ENCODE results near the gene ANK2. TPM values are rescaled to one million over a fixed set of nuclear protein-coding genes. Genes with fewer than 3 reads are reported as not detected.

Gene ANK2
- total RNA-seq (not detected), polyA plus RNA-seq (not detected)

- Mint-ChIP-seq H3K27ac (no peak within 1 kb of the TSS), H3K4me1 (no peaks in the 10 kb centered on the region), H3K9me3 (no peaks in the 10 kb centered on the region), H3K27me3 (peaks cover 6% of the 10 kb centered on the region), H3K36me3 (no peaks in the 10 kb centered on the region), H3K4me3 (no peak within 1 kb of the TSS)
- no peaks in the 10 kb centered on the region for H3K4me1 ChIP-seq (ENCODE audit: control insufficient read depth, insufficient read depth, low read length, poor library complexity, severe bottlenecking)
- no peak within 1 kb of the TSS for H3K27ac ChIP-seq (ENCODE audit: insufficient read depth, low read length, poor library complexity, severe bottlenecking)
- H3K9me3 ChIP-seq (ENCODE audit: control insufficient read depth in 2 of 2, low read length in 2 of 2), result no peaks in the 10 kb centered on the region
- H3K36me3 ChIP-seq (ENCODE audit: control insufficient read depth, insufficient read depth, low read length), result no peaks in the 10 kb centered on the region
- H3K4me3 ChIP-seq (ENCODE audit: low read depth, low read length), result no peak within 1 kb of the TSS
- no peak for DNase-seq
- ATAC-seq (ENCODE audit: low read depth in 2 of 2), result no peak
- H3K27me3 ChIP-seq (ENCODE audit: control insufficient read depth, insufficient read depth, low read length), result no peaks in the 10 kb centered on the region
Measured at GRCh38 chr4:113049421-113050370, at the start of gene ANK2. Gene ANK2, plus strand, starts transcription at chr4:113049653. Its CDS starts 76 bp downstream, at chr4:113049729.

DNA sequence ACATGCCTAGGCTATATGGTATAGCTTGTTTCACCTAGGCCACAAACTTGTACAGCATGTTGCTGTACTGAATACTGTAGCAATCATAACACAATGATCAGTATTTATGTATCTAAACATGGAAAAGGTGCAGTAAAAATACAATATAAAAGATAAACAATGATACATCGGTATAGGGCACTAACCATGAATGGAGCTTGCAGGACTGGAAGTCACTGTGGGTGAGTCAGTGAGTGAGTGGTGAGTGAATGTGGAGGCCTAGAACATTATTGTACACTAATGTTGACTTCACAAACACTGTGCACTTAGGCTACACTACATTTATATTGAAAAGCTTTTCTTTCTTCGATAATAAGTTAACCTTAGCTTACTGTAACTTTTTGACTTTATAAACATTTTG is 45.6 kb upstream of the ANK2 start:
- no peaks in the 10 kb centered on the region for H3K9me3 ChIP-seq (ENCODE audit: control insufficient read depth in 2 of 2, low read length in 2 of 2)
- H3K4me1 ChIP-seq (ENCODE audit: control insufficient read depth, insufficient read depth, low read length, poor library complexity, severe bottlenecking), result no peaks in the 10 kb centered on the region
- no peak for DNase-seq
- H3K36me3 ChIP-seq (ENCODE audit: control insufficient read depth, insufficient read depth, low read length), result no peaks in the 10 kb centered on the region
- H3K36me3 Mint-ChIP-seq, result no peaks in the 10 kb centered on the region
- H3K27me3 Mint-ChIP-seq, result peaks cover 6% of the 10 kb centered on the region
- no peak for ATAC-seq (ENCODE audit: low read depth in 2 of 2)
- no peak overlapping the region for H3K4me3 ChIP-seq (ENCODE audit: low read depth, low read length)
- H3K4me3 Mint-ChIP-seq, result no peak overlapping the region
- H3K27ac Mint-ChIP-seq, result no peak overlapping the region
- H3K27me3 ChIP-seq (ENCODE audit: control insufficient read depth, insufficient read depth, low read length), result no peaks in the 10 kb centered on the region
- H3K27ac ChIP-seq (ENCODE audit: insufficient read depth, low read length, poor library complexity, severe bottlenecking), result no peak overlapping the region
- H3K4me1 Mint-ChIP-seq, result no peaks in the 10 kb centered on the region
- H3K9me3 Mint-ChIP-seq, result peaks cover 0 to 9% (median 0%) of the 10 kb centered on the region in 7 donors

- H3K36me3 ChIP-seq (ENCODE audit: control insufficient read depth, insufficient read depth, low read length), result no peaks in the 10 kb centered on the region
- H3K27ac Mint-ChIP-seq, result no peak overlapping the region
- no peak overlapping the region for H3K27ac ChIP-seq (ENCODE audit: insufficient read depth, low read length, poor library complexity, severe bottlenecking)
- no peaks in the 10 kb centered on the region for H3K9me3 ChIP-seq (ENCODE audit: control insufficient read depth in 2 of 2, low read length in 2 of 2)
- no peak overlapping the region for H3K4me3 Mint-ChIP-seq
- DNase-seq, result no peak
- no peaks in the 10 kb centered on the region for H3K36me3 Mint-ChIP-seq
- peaks cover 0 to 9% (median 0%) of the 10 kb centered on the region in 7 donors for H3K9me3 Mint-ChIP-seq
- no peaks in the 10 kb centered on the region for H3K4me1 Mint-ChIP-seq
- ATAC-seq (ENCODE audit: low read depth in 2 of 2), result no peak
- peaks cover 6% of the 10 kb centered on the region for H3K27me3 Mint-ChIP-seq
- H3K4me3 ChIP-seq (ENCODE audit: low read depth, low read length), result no peak overlapping the region
- no peaks in the 10 kb centered on the region for H3K27me3 ChIP-seq (ENCODE audit: control insufficient read depth, insufficient read depth, low read length)
- no peaks in the 10 kb centered on the region for H3K4me1 ChIP-seq (ENCODE audit: control insufficient read depth, insufficient read depth, low read length, poor library complexity, severe bottlenecking)
Measured at GRCh38 chr4:113004655-113005054, 44.8 kb upstream of the ANK2 start.

DNA sequence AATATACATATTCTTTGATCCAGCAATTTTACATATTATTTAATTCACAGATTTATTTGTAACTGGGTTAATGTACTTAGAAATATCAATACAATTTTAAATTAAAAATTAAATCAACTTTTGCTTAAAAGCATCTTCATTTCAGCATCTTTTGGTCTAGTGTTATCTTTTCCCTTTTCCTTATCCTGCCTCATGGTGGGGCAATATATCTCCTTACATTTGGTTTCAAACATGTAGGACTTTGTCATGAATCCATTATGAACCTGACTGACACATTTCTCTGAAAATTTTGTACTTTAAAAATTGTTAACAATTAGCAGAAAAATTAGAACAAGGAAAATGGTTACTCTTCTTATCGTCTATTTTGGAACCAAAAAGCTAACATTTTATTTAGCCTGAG is 42.8 kb upstream of the ANK2 start:
- Mint-ChIP-seq H3K9me3 (peaks cover 0 to 4% (median 0%) of the 10 kb centered on the region in 7 donors), H3K4me1 (no peaks in the 10 kb centered on the region), H3K27ac (no peak overlapping the region)

GRCh38 chr4:113007151-113007550 is 42.3 kb upstream of the ANK2 start:
- no peaks in the 10 kb centered on the region for H3K36me3 ChIP-seq (ENCODE audit: control insufficient read depth, insufficient read depth, low read length)
- Mint-ChIP-seq H3K4me3 (no peak overlapping the region), H3K27ac (no peak overlapping the region), H3K4me1 (no peaks in the 10 kb centered on the region), H3K36me3 (no peaks in the 10 kb centered on the region), H3K9me3 (peaks cover 0 to 4% (median 0%) of the 10 kb centered on the region in 7 donors), H3K27me3 (peaks cover 6% of the 10 kb centered on the region)
- H3K27ac ChIP-seq (ENCODE audit: insufficient read depth, low read length, poor library complexity, severe bottlenecking), result no peak overlapping the region
- H3K27me3 ChIP-seq (ENCODE audit: control insufficient read depth, insufficient read depth, low read length), result no peaks in the 10 kb centered on the region
- no peaks in the 10 kb centered on the region for H3K9me3 ChIP-seq (ENCODE audit: control insufficient read depth in 2 of 2, low read length in 2 of 2)
- DNase-seq, result no peak
- no peaks in the 10 kb centered on the region for H3K4me1 ChIP-seq (ENCODE audit: control insufficient read depth, insufficient read depth, low read length, poor library complexity, severe bottlenecking)
- H3K4me3 ChIP-seq (ENCODE audit: low read depth, low read length), result no peak overlapping the region
- no peak for ATAC-seq (ENCODE audit: low read depth in 2 of 2)

More for the DNA sequence above, 42.8 kb upstream of the ANK2 start:
- ATAC-seq (ENCODE audit: low read depth in 2 of 2) (no peak), DNase-seq (no peak)
- Mint-ChIP-seq H3K36me3 (no peaks in the 10 kb centered on the region), H3K4me3 (no peak overlapping the region), H3K27me3 (peaks cover 6% of the 10 kb centered on the region)
- Histone ChIP-seq H3K4me3 (ENCODE audit: low read depth, low read length) (no peak overlapping the region), H3K36me3 (ENCODE audit: control insufficient read depth, insufficient read depth, low read length) (no peaks in the 10 kb centered on the region), H3K9me3 (ENCODE audit: control insufficient read depth in 2 of 2, low read length in 2 of 2) (no peaks in the 10 kb centered on the region), H3K27ac (ENCODE audit: insufficient read depth, low read length, poor library complexity, severe bottlenecking) (no peak overlapping the region), H3K4me1 (ENCODE audit: control insufficient read depth, insufficient read depth, low read length, poor library complexity, severe bottlenecking) (no peaks in the 10 kb centered on the region), H3K27me3 (ENCODE audit: control insufficient read depth, insufficient read depth, low read length) (no peaks in the 10 kb centered on the region)

- Mint-ChIP-seq H3K4me3 (no peak overlapping the region), H3K27ac (no peak overlapping the region), H3K4me1 (no peaks in the 10 kb centered on the region), H3K36me3 (no peaks in the 10 kb centered on the region), H3K9me3 (peaks cover 0 to 1% (median 0%) of the 10 kb centered on the region in 7 donors), H3K27me3 (no peaks in the 10 kb centered on the region)
- Histone ChIP-seq H3K4me1 (ENCODE audit: control insufficient read depth, insufficient read depth, low read length, poor library complexity, severe bottlenecking) (no peaks in the 10 kb centered on the region), H3K36me3 (ENCODE audit: control insufficient read depth, insufficient read depth, low read length) (no peaks in the 10 kb centered on the region), H3K27me3 (ENCODE audit: control insufficient read depth, insufficient read depth, low read length) (no peaks in the 10 kb centered on the region), H3K9me3 (ENCODE audit: control insufficient read depth in 2 of 2, low read length in 2 of 2) (no peaks in the 10 kb centered on the region), H3K4me3 (ENCODE audit: low read depth, low read length) (no peak overlapping the region), H3K27ac (ENCODE audit: insufficient read depth, low read length, poor library complexity, severe bottlenecking) (no peak overlapping the region)
- no peak for ATAC-seq (ENCODE audit: low read depth in 2 of 2)
- DNase-seq, result no peak
Measured at GRCh38 chr4:113008135-113008534, 41.3 kb upstream of the ANK2 start.

- Histone ChIP-seq H3K36me3 (ENCODE audit: control insufficient read depth, insufficient read depth, low read length) (no peaks in the 10 kb centered on the region), H3K4me1 (ENCODE audit: control insufficient read depth, insufficient read depth, low read length, poor library complexity, severe bottlenecking) (no peaks in the 10 kb centered on the region), H3K9me3 (ENCODE audit: control insufficient read depth in 2 of 2, low read length in 2 of 2) (no peaks in the 10 kb centered on the region), H3K27ac (ENCODE audit: insufficient read depth, low read length, poor library complexity, severe bottlenecking) (no peak overlapping the region), H3K27me3 (ENCODE audit: control insufficient read depth, insufficient read depth, low read length) (no peaks in the 10 kb centered on the region), H3K4me3 (ENCODE audit: low read depth, low read length) (no peak overlapping the region)
- DNase-seq, result no peak
- H3K36me3 Mint-ChIP-seq, result no peaks in the 10 kb centered on the region
- no peak overlapping the region for H3K4me3 Mint-ChIP-seq
- H3K27ac Mint-ChIP-seq, result no peak overlapping the region
- H3K9me3 Mint-ChIP-seq, result peaks cover 0 to 1% (median 0%) of the 10 kb centered on the region in 7 donors
- H3K4me1 Mint-ChIP-seq, result no peaks in the 10 kb centered on the region
- no peaks in the 10 kb centered on the region for H3K27me3 Mint-ChIP-seq
- no peak for ATAC-seq (ENCODE audit: low read depth in 2 of 2)
Measured at GRCh38 chr4:113008716-113009115, 40.7 kb upstream of the ANK2 start.

- Histone ChIP-seq H3K36me3 (ENCODE audit: control insufficient read depth, insufficient read depth, low read length) (no peaks in the 10 kb centered on the region), H3K27me3 (ENCODE audit: control insufficient read depth, insufficient read depth, low read length) (no peaks in the 10 kb centered on the region), H3K4me3 (ENCODE audit: low read depth, low read length) (no peak overlapping the region), H3K4me1 (ENCODE audit: control insufficient read depth, insufficient read depth, low read length, poor library complexity, severe bottlenecking) (no peaks in the 10 kb centered on the region), H3K27ac (ENCODE audit: insufficient read depth, low read length, poor library complexity, severe bottlenecking) (no peak overlapping the region), H3K9me3 (ENCODE audit: control insufficient read depth in 2 of 2, low read length in 2 of 2) (no peaks in the 10 kb centered on the region)
- no peaks in the 10 kb centered on the region for H3K4me1 Mint-ChIP-seq
- peaks cover 0 to 1% (median 0%) of the 10 kb centered on the region in 7 donors for H3K9me3 Mint-ChIP-seq
- no peak overlapping the region for H3K4me3 Mint-ChIP-seq
- no peaks in the 10 kb centered on the region for H3K36me3 Mint-ChIP-seq
- no peak for DNase-seq
- H3K27ac Mint-ChIP-seq, result no peak overlapping the region
- H3K27me3 Mint-ChIP-seq, result no peaks in the 10 kb centered on the region
- no peak for ATAC-seq (ENCODE audit: low read depth in 2 of 2)
Measured at GRCh38 chr4:113009461-113009860, 40.0 kb upstream of the ANK2 start.

All from CD4-positive, CD25-positive, alpha-beta regulatory T cell (primary cell).